ENCODE results near the gene ITPK1. TPM values are rescaled to one million over a fixed set of nuclear protein-coding genes. Genes with fewer than 3 reads are reported as not detected.

ITPK1 gene
- total RNA-seq, 1 donor: 25.0 TPM

DNA sequence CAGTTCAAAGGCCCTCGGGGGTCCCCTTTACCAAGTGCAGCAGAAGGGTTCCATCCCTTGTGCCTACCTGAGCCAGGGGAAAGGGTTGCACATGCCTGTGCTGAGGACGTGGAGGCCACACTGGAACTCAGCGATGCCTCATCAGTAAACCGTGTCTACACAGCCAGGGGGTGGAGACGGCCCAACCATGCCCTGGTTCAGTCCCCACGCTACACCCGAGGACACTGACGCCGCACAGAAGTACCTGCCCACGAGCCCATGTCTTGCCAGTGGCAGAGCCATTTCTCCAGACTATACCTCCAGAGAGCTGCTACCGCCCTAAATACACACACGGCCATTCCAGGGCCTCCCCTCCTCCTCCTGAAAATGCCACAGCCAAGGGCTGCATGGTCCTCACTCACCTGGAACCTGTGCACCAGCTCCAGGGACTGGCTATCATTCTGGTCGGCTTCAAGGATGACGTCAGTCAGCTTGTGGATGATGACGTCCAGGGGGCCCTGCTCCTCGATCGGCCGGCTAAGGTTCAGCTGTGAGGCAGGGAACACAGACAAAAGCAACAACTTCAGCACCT lies 99.4 kb downstream of the ITPK1 start:
- peak; percentile 32 for DNase-seq (ENCODE audit: insufficient read length, low spot score, missing footprints)
- H3K4me3 ChIP-seq (ENCODE audit: insufficient read depth, low read length): no peak overlapping the region
- no peak overlapping the region for H3K4me2 ChIP-seq (ENCODE audit: insufficient read depth, low read length)
- H3K27ac ChIP-seq (ENCODE audit: low read depth, low read length): no peak overlapping the region
- H3K4me1 ChIP-seq (ENCODE audit: insufficient read depth, low read length): peaks cover 26% of the 10 kb centered on the region
- peaks cover 13% of the 10 kb centered on the region for H4K20me1 ChIP-seq (ENCODE audit: insufficient read depth, low read length)
- no peaks in the 10 kb centered on the region for H3K79me2 ChIP-seq (ENCODE audit: insufficient read depth, low read length)
- no peak overlapping the region for H2AFZ ChIP-seq (ENCODE audit: low read length)
- H3K9me3 ChIP-seq (ENCODE audit: low read depth, low read length): no peaks in the 10 kb centered on the region
- TF ChIP-seq, protein P1, sequence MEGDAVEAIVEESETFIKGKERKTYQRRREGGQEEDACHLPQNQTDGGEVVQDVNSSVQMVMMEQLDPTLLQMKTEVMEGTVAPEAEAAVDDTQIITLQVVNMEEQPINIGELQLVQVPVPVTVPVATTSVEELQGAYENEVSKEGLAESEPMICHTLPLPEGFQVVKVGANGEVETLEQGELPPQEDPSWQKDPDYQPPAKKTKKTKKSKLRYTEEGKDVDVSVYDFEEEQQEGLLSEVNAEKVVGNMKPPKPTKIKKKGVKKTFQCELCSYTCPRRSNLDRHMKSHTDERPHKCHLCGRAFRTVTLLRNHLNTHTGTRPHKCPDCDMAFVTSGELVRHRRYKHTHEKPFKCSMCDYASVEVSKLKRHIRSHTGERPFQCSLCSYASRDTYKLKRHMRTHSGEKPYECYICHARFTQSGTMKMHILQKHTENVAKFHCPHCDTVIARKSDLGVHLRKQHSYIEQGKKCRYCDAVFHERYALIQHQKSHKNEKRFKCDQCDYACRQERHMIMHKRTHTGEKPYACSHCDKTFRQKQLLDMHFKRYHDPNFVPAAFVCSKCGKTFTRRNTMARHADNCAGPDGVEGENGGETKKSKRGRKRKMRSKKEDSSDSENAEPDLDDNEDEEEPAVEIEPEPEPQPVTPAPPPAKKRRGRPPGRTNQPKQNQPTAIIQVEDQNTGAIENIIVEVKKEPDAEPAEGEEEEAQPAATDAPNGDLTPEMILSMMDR (IDR thresholded peaks at IDR 0.05; ENCODE audit: extremely low read depth, low read depth, low read length): no peak
- no peaks in the 10 kb centered on the region for H3K36me3 ChIP-seq (ENCODE audit: insufficient read depth, low read length)
- no peaks in the 10 kb centered on the region for H3K27me3 ChIP-seq (ENCODE audit: insufficient read depth, low read length)

DNA sequence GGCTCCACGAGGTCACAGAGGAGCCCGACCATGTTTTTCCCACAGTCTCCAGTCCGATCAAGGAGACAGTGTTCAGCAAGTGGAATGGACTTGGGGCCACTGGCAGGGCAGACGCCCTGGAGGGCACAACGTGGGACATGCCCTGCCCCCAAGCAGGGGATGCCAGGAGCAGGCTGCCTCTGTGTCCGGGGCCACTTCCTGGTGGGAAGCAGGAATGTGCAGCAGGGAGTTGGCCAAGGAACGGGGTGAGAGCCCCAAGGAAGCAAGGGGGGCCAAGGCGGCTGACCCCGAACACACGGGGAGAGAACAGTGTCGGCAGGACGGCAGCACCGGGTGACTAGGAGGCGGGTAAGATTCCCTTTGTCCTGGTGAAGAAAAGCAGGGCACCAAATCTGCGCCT lies 100.2 kb downstream of the ITPK1 start:
- Histone ChIP-seq H3K4me1 (ENCODE audit: insufficient read depth, low read length) (peaks cover 26% of the 10 kb centered on the region), H3K9me3 (ENCODE audit: low read depth, low read length) (no peaks in the 10 kb centered on the region), H3K4me3 (ENCODE audit: insufficient read depth, low read length) (no peak overlapping the region), H3K79me2 (ENCODE audit: insufficient read depth, low read length) (no peaks in the 10 kb centered on the region), H3K36me3 (ENCODE audit: insufficient read depth, low read length) (no peaks in the 10 kb centered on the region), H2AFZ (ENCODE audit: low read length) (no peak overlapping the region), H3K27ac (ENCODE audit: low read depth, low read length) (no peak overlapping the region), H3K27me3 (ENCODE audit: insufficient read depth, low read length) (no peaks in the 10 kb centered on the region), H3K4me2 (ENCODE audit: insufficient read depth, low read length) (no peak overlapping the region), H4K20me1 (ENCODE audit: insufficient read depth, low read length) (peaks cover 13% of the 10 kb centered on the region)
- DNase-seq (ENCODE audit: insufficient read length, low spot score, missing footprints): peak; percentile 8
- TF ChIP-seq, protein P1 (IDR thresholded peaks at IDR 0.05; ENCODE audit: extremely low read depth, low read depth, low read length): no peak

DNA sequence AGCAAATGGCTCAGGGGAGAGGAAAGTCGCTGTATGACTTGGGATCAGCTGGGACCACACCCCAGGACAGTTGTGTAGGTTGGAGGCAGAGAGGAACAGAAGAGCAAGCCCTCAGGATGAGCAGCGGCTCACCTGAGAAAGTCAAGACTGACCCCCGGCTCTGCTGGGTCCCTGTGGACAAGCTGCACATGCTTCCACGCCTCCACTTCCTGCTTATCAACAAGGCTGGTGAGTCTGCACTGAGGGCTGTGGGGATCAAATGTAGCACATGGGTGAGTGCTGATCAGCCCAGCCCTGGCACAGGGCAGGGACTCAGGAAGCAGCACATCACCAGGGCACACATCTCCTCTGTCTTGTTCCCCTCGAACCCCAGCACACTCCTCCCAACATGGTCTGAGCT lies 100.7 kb downstream of the ITPK1 start:
- TF ChIP-seq, protein P1 (IDR thresholded peaks at IDR 0.05; ENCODE audit: extremely low read depth, low read depth, low read length): no peak
- Histone ChIP-seq H3K27ac (ENCODE audit: low read depth, low read length) (no peak overlapping the region), H3K4me2 (ENCODE audit: insufficient read depth, low read length) (no peak overlapping the region), H3K4me1 (ENCODE audit: insufficient read depth, low read length) (peaks cover 26% of the 10 kb centered on the region), H4K20me1 (ENCODE audit: insufficient read depth, low read length) (peaks cover 13% of the 10 kb centered on the region), H3K36me3 (ENCODE audit: insufficient read depth, low read length) (no peaks in the 10 kb centered on the region), H2AFZ (ENCODE audit: low read length) (no peak overlapping the region), H3K9me3 (ENCODE audit: low read depth, low read length) (no peaks in the 10 kb centered on the region), H3K79me2 (ENCODE audit: insufficient read depth, low read length) (no peaks in the 10 kb centered on the region), H3K4me3 (ENCODE audit: insufficient read depth, low read length) (no peak overlapping the region), H3K27me3 (ENCODE audit: insufficient read depth, low read length) (no peaks in the 10 kb centered on the region)
- peak; percentile 54 for DNase-seq (ENCODE audit: insufficient read length, low spot score, missing footprints)

DNA sequence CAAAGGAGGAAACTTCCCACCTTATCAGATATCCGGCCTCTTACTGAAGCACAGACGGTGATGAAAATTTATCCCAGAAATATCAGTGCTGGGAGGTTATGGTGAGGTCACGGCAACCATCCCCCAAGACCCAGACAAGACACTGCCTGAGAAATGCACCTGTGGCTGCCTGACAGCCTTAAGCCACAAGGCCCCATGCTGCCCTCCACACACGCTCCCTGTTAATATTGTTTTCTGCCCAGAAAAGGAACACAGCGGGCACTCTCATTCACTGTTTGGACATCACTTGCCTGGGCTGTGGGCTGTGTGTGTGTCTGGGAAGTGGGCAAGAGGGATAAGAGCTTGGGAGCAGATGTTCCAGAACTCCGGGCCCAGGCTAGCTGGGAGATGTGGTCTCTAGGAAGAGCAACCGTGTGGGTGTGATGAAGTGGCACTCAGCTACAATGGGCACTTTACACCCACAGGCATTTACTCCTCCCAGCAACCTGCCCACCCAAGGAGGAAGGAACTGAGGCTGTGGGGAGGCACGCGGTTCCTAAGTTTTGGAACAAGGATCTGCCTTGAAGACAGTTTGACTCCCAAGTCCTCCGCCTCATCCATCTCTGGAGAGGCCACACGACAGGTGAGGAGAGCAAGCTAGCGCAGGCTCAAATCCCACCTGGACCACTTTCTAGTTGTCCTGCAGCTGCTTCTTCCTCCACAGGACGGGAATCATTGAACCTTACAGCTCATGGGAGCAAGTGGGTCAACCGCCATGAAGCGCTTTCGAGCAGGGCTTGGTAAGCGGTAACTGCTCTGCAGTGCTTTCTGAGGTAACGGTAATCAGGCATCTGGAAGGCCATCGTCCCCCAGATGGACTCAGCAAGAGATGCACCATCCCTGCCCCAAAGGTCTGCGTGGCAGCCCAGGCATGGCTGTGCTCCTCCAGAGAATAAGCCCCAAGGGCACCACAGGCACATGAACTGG lies 101.4 kb downstream of the ITPK1 start:
- H3K4me1 ChIP-seq (ENCODE audit: insufficient read depth, low read length): peaks cover 33% of the 10 kb centered on the region
- no peak overlapping the region for H2AFZ ChIP-seq (ENCODE audit: low read length)
- no peak overlapping the region for H3K4me3 ChIP-seq (ENCODE audit: insufficient read depth, low read length)
- peak overlapping the region; percentile 81 for H3K27ac ChIP-seq (ENCODE audit: low read depth, low read length)
- H3K4me2 ChIP-seq (ENCODE audit: insufficient read depth, low read length): peak overlapping the region; percentile 71
- no peaks in the 10 kb centered on the region for H3K9me3 ChIP-seq (ENCODE audit: low read depth, low read length)
- H3K27me3 ChIP-seq (ENCODE audit: insufficient read depth, low read length): no peaks in the 10 kb centered on the region
- H3K79me2 ChIP-seq (ENCODE audit: insufficient read depth, low read length): no peaks in the 10 kb centered on the region
- no peaks in the 10 kb centered on the region for H3K36me3 ChIP-seq (ENCODE audit: insufficient read depth, low read length)
- peak; percentile 73 for DNase-seq (ENCODE audit: insufficient read length, low spot score, missing footprints)
- TF ChIP-seq, protein P1 (IDR thresholded peaks at IDR 0.05; ENCODE audit: extremely low read depth, low read depth, low read length): no peak
- peaks cover 13% of the 10 kb centered on the region for H4K20me1 ChIP-seq (ENCODE audit: insufficient read depth, low read length)

Data from osteoblast (primary cell).